Endothelial cell of umbilical vein (primary cell): ENCODE measurements around the gene PDSS1. TPM values are rescaled to one million over a fixed set of nuclear protein-coding genes. Genes with fewer than 3 reads are reported as not detected.

ENCODE experiments used
- BruUV-seq: library from RNA; stranded (reverse); fragments of 400-500 nt; replicated peaks from 2 replicates; lab custom pipeline; 2021; lab: Mats Ljungman, UMichigan
- CTCF ChIA-PET: fragments of 300-600, 350-600 bp; sonication (Branson Sonifier 250); formaldehyde crosslinking; loops from one replicate; lab custom pipeline; 2021; ENCODE audit warnings: antibody characterized with exemption, inconsistent platforms; lab: Charles Lee
- POLR2A ChIA-PET: fragments of 300-600, 350-600 bp; sonication (Branson Sonifier 250); formaldehyde crosslinking; loops from one replicate; lab custom pipeline; 2021; ENCODE audit warnings: antibody characterized with exemption, inconsistent platforms; lab: Charles Lee
- DNase-seq: peaks from one replicate; pipeline ENCODE4 v3.0.0-alpha.2; 2011; ENCODE audit warnings: low read depth, low spot score
- FAIRE-seq: peaks from 2 replicates; lab custom pipeline; 2011; peaks lifted over from hg19 to GRCh38; lab: Jason Lieb, UNC
- H2AFZ ChIP-seq: 2 replicates; pipeline ENCODE4 v1.6.0; 2012; ENCODE audit warnings: low read depth, low read length, control low read depth, inconsistent platforms
- H3K27ac ChIP-seq: 2 replicates; pipeline ENCODE4 v1.5.1; 2011; ENCODE audit warnings: low read depth, mild to moderate bottlenecking, control low read depth, low read length, moderate library complexity; ENCODE audit not compliant: insufficient read depth
- H3K27me3 ChIP-seq, 2 experiments: 2 replicates each; pipeline versions ENCODE4 v1.6.0 to v1.6.1; 2011; ENCODE audit warnings: low read length in 2 of 2, mixed read lengths in 1 of 2; ENCODE audit not compliant: control insufficient read depth in 2 of 2, insufficient read depth in 2 of 2
- H3K36me3 ChIP-seq, 2 experiments: 2 replicates in 1 of 2; 3 replicates in 1 of 2; pipeline ENCODE4 v1.5.1; 2011; ENCODE audit warnings: low read length in 2 of 2, mild to moderate bottlenecking in 1 of 2, moderate library complexity in 1 of 2; ENCODE audit not compliant: control insufficient read depth in 2 of 2, insufficient read depth in 2 of 2; ENCODE audit errors: extremely low read depth in 1 of 2
- H3K4me1 ChIP-seq: 3 replicates; pipeline ENCODE4 v1.5.1; 2011; ENCODE audit warnings: mild to moderate bottlenecking, low read length; ENCODE audit not compliant: control insufficient read depth, insufficient read depth; ENCODE audit errors: extremely low read depth
- H3K4me2 ChIP-seq: 2 replicates; pipeline ENCODE4 v1.6.1; 2011; ENCODE audit warnings: low read length, control low read depth, mixed read lengths; ENCODE audit not compliant: insufficient read depth
- H3K4me3 ChIP-seq, 3 experiments: fragments of 200-600 bp in 1 of 3; sonication (generic), shearing (Covaris generic) in 1 of 3; replicated peaks in 1 of 3; 2 replicates each; pipeline ENCODE4 v1.5.1; 2011 to 2016; ENCODE audit warnings: control low read depth in 3 of 3, low read length in 3 of 3, mild to moderate bottlenecking in 2 of 3, inconsistent platforms in 1 of 3, low read depth in 1 of 3, moderate library complexity in 1 of 3; ENCODE audit not compliant: insufficient read depth in 1 of 3
- H3K79me2 ChIP-seq: 2 replicates; pipeline ENCODE4 v1.6.0; 2012; ENCODE audit warnings: low read length, inconsistent platforms; ENCODE audit not compliant: control insufficient read depth, insufficient read depth
- H3K9ac ChIP-seq: replicated peaks from 2 replicates; pipeline ENCODE3; 2011; ENCODE audit warnings: low read length, control low read depth; ENCODE audit not compliant: insufficient read depth; ENCODE audit errors: extremely low read depth
- H3K9me1 ChIP-seq: replicated peaks from 3 replicates; pipeline ENCODE4 v1.6.0; 2011; ENCODE audit warnings: mild to moderate bottlenecking, low read length; ENCODE audit not compliant: control insufficient read depth, insufficient read depth; ENCODE audit errors: extremely low read depth
- H3K9me3 ChIP-seq: replicated peaks from 2 replicates; pipeline ENCODE4 v1.5.1; 2012; ENCODE audit warnings: low read length, inconsistent platforms; ENCODE audit not compliant: control insufficient read depth, insufficient read depth
- H4K20me1 ChIP-seq: replicated peaks from 2 replicates; pipeline ENCODE3; 2011; ENCODE audit warnings: mild to moderate bottlenecking, low read length; ENCODE audit not compliant: control insufficient read depth, insufficient read depth; ENCODE audit errors: extremely low read depth
- CTCF ChIP-seq, 2 donors: IDR thresholded peaks; 1 replicate in 1 of 2; 2 replicates in 1 of 2; pipeline ENCODE4 v1.5.1; 2011; ENCODE audit warnings: low read length in 2 of 2, mild to moderate bottlenecking in 2 of 2, moderate library complexity in 2 of 2, control low read depth in 1 of 2, inconsistent platforms in 1 of 2, low read depth in 1 of 2; ENCODE audit not compliant: insufficient read depth in 1 of 2; ENCODE audit errors: extremely low read depth in 1 of 2
- EZH2 ChIP-seq: IDR thresholded peaks from 2 replicates; pipeline ENCODE4 v1.6.1; 2012; ENCODE audit warnings: borderline replicate concordance, low read depth, mild to moderate bottlenecking, moderate library complexity, low read length, inconsistent platforms; ENCODE audit not compliant: severe bottlenecking
- FOS ChIP-seq: IDR thresholded peaks from 2 replicates; pipeline ENCODE4 v1.6.1; 2011; ENCODE audit warnings: mild to moderate bottlenecking, low read length, moderate library complexity, borderline replicate concordance; ENCODE audit not compliant: insufficient read depth
- GATA2 ChIP-seq: IDR thresholded peaks from 2 replicates; pipeline ENCODE4 v1.7.0; 2011; ENCODE audit warnings: low read depth, mild to moderate bottlenecking, moderate library complexity, mixed read lengths, low read length; ENCODE audit not compliant: insufficient read length, insufficient read depth
- JUN ChIP-seq: IDR thresholded peaks from 2 replicates; pipeline ENCODE4 v1.6.1; 2011; ENCODE audit warnings: borderline replicate concordance, low read depth; ENCODE audit not compliant: insufficient read length, insufficient read depth
- MYC ChIP-seq: IDR thresholded peaks from one replicate; pipeline ENCODE4 v1.6.1; 2011; ENCODE audit warnings: mild to moderate bottlenecking, low read depth, low read length
- POLR2A ChIP-seq: IDR thresholded peaks from 2 replicates; pipeline ENCODE4 v1.6.1; 2012; ENCODE audit warnings: low read depth, mild to moderate bottlenecking, control low read depth, low read length
- POLR2AphosphoS5 ChIP-seq: IDR thresholded peaks from 2 replicates; pipeline ENCODE4 v1.6.1; 2012; ENCODE audit warnings: low read depth, mild to moderate bottlenecking, control low read depth, low read length, moderate library complexity; ENCODE audit not compliant: insufficient read depth
- dilution Hi-C: fragments of 300-500 bp; cut with MboI; formaldehyde crosslinking; loops from one replicate; pipeline ENCODE4 v1.15.0; 2019; ENCODE audit warnings: low sequenced_read_pairs; ENCODE audit not compliant: extremely low pct_ligation_motif_present
- intact Hi-C: fragments of 100-400 bp; cut with micrococcal nuclease; formaldehyde crosslinking; loops from one replicate; pipeline ENCODE4 v1.10.0; 2022
- polyA plus RNA-seq, 4 experiments: library from polyadenylated mRNA; depleted of rRNA in 3 of 4; stranded (reverse) in 3 of 4; unstranded in 1 of 4; fragments of >200 nt; gene quantifications; 2 replicates each; pipeline versions ENCODE4 v1.2.1 to v1.2.3, GENCODE V29; 2011 to 2012; ENCODE audit warnings: missing spikeins in 1 of 4
- total RNA-seq: library from RNA; stranded (reverse); gene quantifications from 2 replicates; pipeline ENCODE4 v1.2.3, GENCODE V29; 2021
- TF ChIP-seq, protein P1 (sequence below): IDR thresholded peaks from 2 replicates; pipeline ENCODE4 v1.6.1; 2011; ENCODE audit not compliant: insufficient read depth, insufficient read length

Gene PDSS1
- total and polyA plus RNA-seq, 2 donors (not counting 3 experiments of a cell fraction or from before 2014, with no cell fraction given) = 9.1 to 11.3 TPM

GRCh38 chr10:26723016-26723415 is 25.5 kb downstream of the PDSS1 start:
- CTCF ChIA-PET = interaction anchor here (5.2 kb wide), 1 partner anchor 159 kb away, joined by 295 read pairs; no protein-coding TSS in a partner anchor
- no peak overlapping the region for H3K4me3 ChIP-seq
- H3K79me2 ChIP-seq = no peaks in the 10 kb centered on the region
- H3K27ac ChIP-seq = no peak overlapping the region
- no peak overlapping the region for H3K9ac ChIP-seq
- TF ChIP-seq GATA2 (no peak), CTCF (IDR thresholded peaks at IDR 0.05; ENCODE audit: extremely low read depth in 1 of 2, insufficient read depth in 1 of 2, low read depth in 1 of 2, low read length in 2 of 2) (no peak), JUN (no peak), MYC (no peak), EZH2 (no peak), FOS (no peak), POLR2A (no peak), POLR2AphosphoS5 (no peak)
- TF ChIP-seq, protein P1, sequence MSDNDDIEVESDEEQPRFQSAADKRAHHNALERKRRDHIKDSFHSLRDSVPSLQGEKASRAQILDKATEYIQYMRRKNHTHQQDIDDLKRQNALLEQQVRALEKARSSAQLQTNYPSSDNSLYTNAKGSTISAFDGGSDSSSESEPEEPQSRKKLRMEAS = no peak
- H4K20me1 ChIP-seq = no peaks in the 10 kb centered on the region
- no peaks in the 10 kb centered on the region for H3K9me3 ChIP-seq
- H3K4me1 ChIP-seq = no peaks in the 10 kb centered on the region
- intact Hi-C loops = loop anchor here (10.0 kb wide), 1 partner anchor 118 kb away; no protein-coding TSS in a partner anchor
- dilution Hi-C loops = no loop called here
- no TSS peak for BruUV-seq
- FAIRE-seq (no peak), DNase-seq (no peak)
- H3K36me3 ChIP-seq = peaks cover 0 to 5% of the 10 kb centered on the region in 2 experiments
- H3K9me1 ChIP-seq = no peaks in the 10 kb centered on the region
- H2AFZ ChIP-seq = no peak overlapping the region
- H3K27me3 ChIP-seq = no peaks in the 10 kb centered on the region
- POLR2A ChIA-PET = no interaction called here
- H3K4me2 ChIP-seq = no peak overlapping the region
